NCI-H128 (cell line): ENCODE data around the gene PIGL.

ENCODE experiments used
- DNase-seq: peaks from one replicate; lab custom pipeline; 2025; ENCODE audit not compliant: unreplicated experiment; lab: John Stamatoyannopoulos, UW

The PIGL gene

DNA sequence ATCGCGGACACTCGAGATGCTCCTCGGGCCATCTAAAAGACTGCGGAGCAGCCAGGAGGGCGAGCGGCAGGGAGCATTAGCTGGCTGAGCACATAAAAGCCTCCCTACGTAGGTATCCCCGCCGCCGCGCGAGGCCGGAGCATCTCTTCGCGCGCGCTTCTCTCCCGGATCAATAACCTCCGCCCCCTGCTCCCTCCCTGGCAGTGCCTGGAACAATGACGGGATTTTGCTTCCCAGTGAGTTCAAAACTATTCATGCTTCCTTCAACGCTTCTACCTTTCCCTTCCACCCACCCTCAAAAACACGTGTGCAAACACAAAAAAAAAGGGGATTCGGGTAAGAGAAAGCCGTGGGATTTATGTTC lies 135.3 kb downstream of the PIGL start:
- peak; percentile 16 for DNase-seq

DNA sequence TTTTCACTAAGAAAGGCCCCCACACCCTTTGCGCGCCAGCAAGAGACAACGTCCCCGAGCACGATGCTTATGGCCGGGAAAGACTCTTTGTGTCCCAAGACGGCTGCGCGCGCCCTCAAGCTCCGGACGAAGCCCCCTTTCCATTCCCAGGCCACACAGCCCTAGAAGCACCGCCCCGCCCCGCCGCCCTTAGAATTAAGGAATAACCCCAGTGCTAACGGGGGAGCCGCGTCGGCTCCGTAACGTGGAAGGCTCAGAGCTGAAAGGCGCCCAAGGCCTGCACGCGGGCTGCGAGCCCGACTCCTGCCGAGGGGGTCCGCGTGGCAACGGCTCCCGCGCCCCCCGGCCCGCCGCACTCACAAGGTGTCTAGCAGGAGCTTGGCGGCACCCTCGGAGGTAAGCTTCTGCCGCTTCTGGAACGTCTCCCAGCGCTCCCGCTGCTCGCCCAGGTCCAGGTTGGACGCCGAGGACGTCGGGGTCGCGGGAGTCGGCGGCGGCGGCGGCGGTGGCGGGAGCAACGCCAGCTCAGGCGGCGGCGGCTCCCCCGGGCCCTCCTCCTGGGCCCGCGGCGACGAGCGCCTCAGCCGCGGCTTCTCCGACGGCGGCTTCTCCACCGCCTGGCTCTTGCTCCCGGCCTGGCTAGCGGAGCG lies 135.8 kb downstream of the PIGL start:
- DNase-seq: no peak

DNA sequence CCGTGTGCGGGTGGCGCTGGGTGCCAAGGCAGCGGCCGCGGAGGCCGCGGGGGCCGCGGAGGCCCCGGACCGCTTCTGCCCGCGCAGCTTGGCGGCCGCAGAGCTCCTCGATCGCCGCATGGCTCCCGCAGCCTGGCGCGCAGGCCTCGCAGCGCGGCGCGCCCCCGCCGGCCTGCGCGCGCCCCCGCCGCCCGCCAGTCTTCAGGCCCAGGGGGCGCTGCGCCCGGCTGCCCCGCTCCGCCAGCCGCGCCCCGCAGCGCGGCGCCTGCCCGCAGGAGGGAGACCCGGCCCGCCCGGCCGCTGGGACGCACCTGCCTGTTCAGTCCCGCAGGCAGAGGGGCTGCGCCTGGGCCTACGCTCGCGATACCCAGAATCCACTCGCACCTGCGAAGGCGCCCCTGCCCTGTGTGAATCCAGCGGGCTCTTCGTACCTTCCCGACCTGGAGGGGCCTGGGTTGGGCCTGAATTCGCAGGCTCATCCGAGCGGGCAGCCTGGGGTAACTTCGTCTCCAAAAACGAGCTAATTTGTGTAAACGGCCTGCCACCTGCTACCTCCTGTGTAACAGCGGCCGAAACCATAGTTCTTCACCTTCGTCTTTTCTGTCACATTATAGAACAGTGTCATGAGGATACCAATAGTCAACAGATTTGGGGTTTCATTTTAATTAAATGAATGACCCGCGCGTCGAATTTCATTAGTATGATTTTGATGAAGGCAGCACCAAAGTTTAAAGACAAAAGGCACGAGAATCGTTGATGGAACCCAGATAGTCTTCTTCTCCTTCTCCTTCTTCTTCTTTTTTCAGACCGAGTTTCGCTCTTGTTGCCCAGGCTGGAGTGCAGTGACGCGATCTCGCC lies 136.5 kb downstream of the PIGL start, which contains the start of gene CENPV:
TSS of gene CENPV (minus strand) at position 153 of the 858 bp plus-strand sequence. CDS start at position 120, 33 bp downstream.
- peak; percentile 12 for DNase-seq

DNA sequence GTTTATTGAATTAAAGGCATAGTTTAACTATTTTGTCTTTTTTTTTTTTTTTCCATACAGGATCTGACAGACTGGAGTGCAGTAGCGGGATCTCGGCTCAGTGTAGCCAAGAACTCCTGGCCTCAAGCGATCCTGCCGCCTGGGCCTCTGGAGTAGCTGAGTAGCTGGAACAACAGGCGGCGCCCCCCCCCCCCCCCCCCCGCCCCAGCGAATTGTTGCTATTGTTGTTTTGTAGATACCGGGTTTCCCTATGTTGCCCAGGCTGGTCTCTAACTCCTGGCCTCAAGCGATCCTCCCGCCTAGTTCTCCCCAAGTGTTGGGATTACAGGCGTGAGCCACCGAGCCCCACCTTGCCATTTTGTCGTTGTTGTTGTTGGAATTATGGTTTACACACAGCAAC lies 137.6 kb downstream of the PIGL start:
- no peak for DNase-seq

DNA sequence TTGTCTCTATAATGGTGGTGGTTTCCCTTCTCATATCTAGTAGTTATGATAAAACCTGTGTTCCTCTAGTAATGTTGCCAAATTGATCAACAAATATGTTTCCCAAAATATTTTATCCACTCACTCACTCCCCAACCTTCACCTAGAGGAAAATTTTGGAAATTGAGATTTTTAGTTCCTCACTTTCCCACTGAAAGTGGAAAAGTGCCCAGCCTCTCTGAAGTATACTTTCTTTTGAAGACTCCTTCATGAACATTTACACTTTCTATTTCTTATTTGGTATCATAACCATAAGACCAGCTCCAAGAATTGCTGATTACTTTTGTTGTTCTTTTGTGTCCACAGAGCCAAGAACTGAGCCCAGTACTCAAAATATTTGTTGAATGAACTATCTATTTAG lies 141.4 kb downstream of the PIGL start:
- DNase-seq: no peak

DNA sequence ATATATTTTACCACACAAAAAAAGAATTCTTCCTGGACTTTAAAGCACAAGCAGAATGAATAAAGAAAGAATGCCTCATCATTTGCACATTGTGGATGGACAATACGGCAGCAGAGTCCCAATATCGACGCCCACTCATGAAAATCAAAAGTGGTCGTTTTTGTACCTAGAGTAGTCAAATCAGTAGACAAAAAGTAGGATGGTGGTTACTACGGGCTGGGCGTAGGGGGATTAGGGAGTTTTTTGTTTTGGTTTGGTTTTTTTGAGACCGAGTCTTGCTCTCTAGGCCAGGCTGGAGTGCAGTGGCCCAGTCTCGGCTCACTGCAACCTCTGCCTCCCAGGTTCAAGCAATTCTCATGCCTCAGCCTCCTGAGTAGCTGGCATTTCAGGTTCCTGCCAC lies 144.9 kb downstream of the PIGL start:
- no peak for DNase-seq

DNA sequence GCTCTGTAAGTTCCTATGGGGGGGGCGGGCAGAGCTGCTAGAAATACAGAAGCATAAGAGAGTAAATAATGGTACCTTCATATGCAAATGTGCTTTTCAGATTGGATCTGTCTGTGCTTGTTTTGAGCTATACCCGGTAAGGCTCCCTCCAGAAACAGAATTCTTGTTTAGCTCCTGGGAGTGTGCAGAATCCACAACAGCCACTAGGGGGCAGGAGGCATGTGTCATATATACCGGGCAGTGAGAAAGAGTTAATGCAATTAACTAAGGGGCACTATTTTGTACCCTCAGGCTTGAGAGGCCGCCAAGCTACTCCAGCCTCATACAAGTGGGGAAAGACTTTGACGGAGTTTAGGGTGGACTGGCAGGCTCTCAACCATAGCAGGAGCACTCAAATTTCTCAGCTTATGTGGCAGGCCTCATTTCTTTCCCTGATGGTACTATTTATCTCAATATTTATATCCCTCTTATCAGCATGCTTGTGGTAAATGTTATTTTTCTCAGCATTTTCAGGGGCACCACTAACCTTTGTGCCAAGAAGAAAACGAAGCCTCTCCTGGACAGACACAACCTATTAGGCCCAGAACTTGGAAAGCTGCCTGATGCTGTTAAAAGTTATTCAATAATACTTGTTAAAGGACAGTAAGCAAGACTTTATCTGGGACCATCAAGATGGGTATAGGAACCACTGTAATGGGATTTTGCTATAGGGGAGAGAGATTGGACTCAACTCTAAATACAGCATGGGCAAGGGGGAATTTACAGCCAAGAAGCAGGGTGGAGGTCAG lies 146.9 kb downstream of the PIGL start:
- peak; percentile 22 for DNase-seq

GRCh38 chr17:16364625-16365024 lies 147.6 kb downstream of the PIGL start:
- no peak for DNase-seq

DNA sequence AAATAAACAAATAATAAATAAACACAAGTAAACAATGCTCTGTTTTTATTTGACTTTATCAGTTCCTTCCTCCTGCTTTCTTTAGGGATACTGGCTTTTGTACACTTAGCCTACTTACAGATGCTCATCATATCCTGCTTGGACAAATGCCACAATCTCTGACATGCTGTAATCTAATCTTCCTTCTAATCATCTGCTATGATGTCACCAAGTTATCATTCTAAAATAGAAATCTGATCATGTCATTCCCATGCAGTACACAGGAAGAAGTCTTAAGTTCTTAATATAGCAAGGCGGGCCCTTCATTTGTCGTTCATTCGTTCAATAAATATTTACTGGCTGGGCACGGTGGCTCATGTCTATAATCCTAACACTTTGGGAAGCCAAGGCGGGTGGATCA lies 154.7 kb downstream of the PIGL start:
- no peak for DNase-seq

- no peak for DNase-seq
Measured at GRCh38 chr17:16374146-16374938, 157.3 kb downstream of the PIGL start.
